ENCODE measurements around the gene CHST11. TPM values are rescaled to one million over a fixed set of nuclear protein-coding genes. Genes with fewer than 3 reads are reported as not detected.

Gene CHST11
- total and polyA plus RNA-seq, 9 of the 15 experiments (the other 6 are each of a cell fraction or from before 2014, with no cell fraction given) = 2.3 to 38.7 (median 15.0) TPM

GRCh38 chr12:104457746-104458693 lies 1.3 kb downstream of the CHST11 start:
- peak; percentile 44 for ATAC-seq
- CTCF ChIA-PET (ENCODE audit: low intra/inter-chr PET ratio) = interaction anchor here (0.6 kb wide), 1 partner anchor 140 kb away, joined by 3 read pairs; no protein-coding TSS in a partner anchor
- peak overlapping the region; percentile 98 for H3K4me2 ChIP-seq (ENCODE audit: insufficient read depth, low read length)
- POLR2A ChIA-PET = interaction anchor here (0.6 to 4.2 kb wide), 9 partner anchors 10 to 192 kb away, joined by 3 to 19 read pairs (median 4); no protein-coding TSS in a partner anchor
- FAIRE-seq = no peak
- H3K9ac ChIP-seq (ENCODE audit: insufficient read depth in 1 of 2, low read depth in 2 of 2, low read length in 2 of 2) = peak overlapping the region; percentile 73 to 97
- intact Hi-C loops (cut with micrococcal nuclease) (loop anchor here (2.0 to 10.0 kb wide), 6 partner anchors 37 to 367 kb away; no protein-coding TSS in a partner anchor), in situ Hi-C loops (cut with MboI) (loop anchor here (5.0 kb wide), 1 partner anchor 76 kb away; no protein-coding TSS in a partner anchor)
- DNase-seq (ENCODE audit: extremely low read depth in 1 of 4, low spot score in 3 of 4) = peak; percentile 55 to 69 (median 64)
- H3K27ac ChIP-seq (ENCODE audit: extremely low read depth, low read depth, low read length) = peak overlapping the region; percentile 81
- H2AFZ ChIP-seq (ENCODE audit: low read depth, low read length) = peak overlapping the region; percentile 93
- H4K20me1 ChIP-seq (replicated peaks; ENCODE audit: control insufficient read depth, insufficient read depth, low read length) = no peaks in the 10 kb centered on the region
- H3K79me2 ChIP-seq (ENCODE audit: control insufficient read depth, insufficient read depth, low read length) = peaks cover 62% of the 10 kb centered on the region
- WGBS (ENCODE audit: insufficient coverage, low coverage, missing lambda C conversion rate) = under 1% methylated on average over 56 of the region's 71 CpGs
- no peaks in the 10 kb centered on the region for H3K27me3 ChIP-seq (ENCODE audit: control insufficient read depth in 2 of 2, insufficient read depth in 2 of 2, low read length in 2 of 2)
- peak overlapping the region; percentile 97 for H3K4me3 ChIP-seq
- peaks cover 37% of the 10 kb centered on the region in 2 experiments for H3K4me1 ChIP-seq (replicated peaks in 1 of 2; ENCODE audit: control insufficient read depth in 2 of 2, insufficient read depth in 2 of 2, low read length in 2 of 2)
- no peaks in the 10 kb centered on the region for H3K9me1 ChIP-seq (ENCODE audit: control insufficient read depth, insufficient read depth, low read length)
- H3K36me3 ChIP-seq (ENCODE audit: control insufficient read depth, insufficient read depth, low read length) = peaks cover 10% of the 10 kb centered on the region; the same call in 1 of the 3 replicates
- H3K9me3 ChIP-seq (replicated peaks; ENCODE audit: control insufficient read depth, insufficient read depth, low read depth, low read length) = no peaks in the 10 kb centered on the region
- BruUV-seq (replicated peaks) = no TSS peak
- TF ChIP-seq TBP (optimal IDR thresholded peaks at IDR 0.05; ENCODE audit: low read depth, low read length) (peak; percentile 9), CCNT2 (IDR thresholded peaks at IDR 0.05; ENCODE audit: borderline replicate concordance, extremely low read depth, insufficient read length, low read depth, low read length) (peak; percentile 80), ZNF384 (IDR thresholded peaks at IDR 0.05; ENCODE audit: low read depth, low read length) (peak; percentile 49; the same call in 1 of the 2 replicates), MAZ (CRISPR knock-in tag; conservative IDR thresholded peaks at IDR 0.05 in 1 of 2, IDR thresholded peaks at IDR 0.05 in 1 of 2) (peak in 1 of 2 experiments; percentile 59; a peak in 1 of 4 replicates), ZFX (CRISPR knock-in tag; IDR thresholded peaks at IDR 0.05) (peak; percentile 48), CEBPG (CRISPR knock-in tag; IDR thresholded peaks at IDR 0.05) (no peak), CEBPG (tag; conservative IDR thresholded peaks at IDR 0.05 in 1 of 2, IDR thresholded peaks at IDR 0.05 in 1 of 2) (no peak), L3MBTL2 (IDR thresholded peaks at IDR 0.05) (peak; percentile 46), CREB1 (IDR thresholded peaks at IDR 0.05) (no peak), CREB1 (CRISPR knock-in tag; IDR thresholded peaks at IDR 0.05) (peak; percentile 7; the same call in 1 of the 2 replicates), POLR2A (conservative IDR thresholded peaks at IDR 0.05) (0 out of 2 replicates have a peak, but pooled peaks have one; percentile 43), ZBTB1 (CRISPR knock-in tag; IDR thresholded peaks at IDR 0.05; ENCODE audit: borderline replicate concordance, low read depth) (peak; percentile 58; the same call in 1 of the 2 replicates), SMARCE1 (IDR thresholded peaks at IDR 0.05) (0 out of 2 replicates have a peak, but pooled peaks have one; percentile 34)
- TF ChIP-seq, protein P1, sequence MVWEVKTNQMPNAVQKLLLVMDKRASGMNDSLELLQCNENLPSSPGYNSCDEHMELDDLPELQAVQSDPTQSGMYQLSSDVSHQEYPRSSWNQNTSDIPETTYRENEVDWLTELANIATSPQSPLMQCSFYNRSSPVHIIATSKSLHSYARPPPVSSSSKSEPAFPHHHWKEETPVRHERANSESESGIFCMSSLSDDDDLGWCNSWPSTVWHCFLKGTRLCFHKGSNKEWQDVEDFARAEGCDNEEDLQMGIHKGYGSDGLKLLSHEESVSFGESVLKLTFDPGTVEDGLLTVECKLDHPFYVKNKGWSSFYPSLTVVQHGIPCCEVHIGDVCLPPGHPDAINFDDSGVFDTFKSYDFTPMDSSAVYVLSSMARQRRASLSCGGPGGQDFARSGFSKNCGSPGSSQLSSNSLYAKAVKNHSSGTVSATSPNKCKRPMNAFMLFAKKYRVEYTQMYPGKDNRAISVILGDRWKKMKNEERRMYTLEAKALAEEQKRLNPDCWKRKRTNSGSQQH (CRISPR knock-in tag; IDR thresholded peaks at IDR 0.05) = 0 out of 2 replicates have a peak, but pooled peaks have one; percentile 14
- TF ChIP-seq, protein P2, sequence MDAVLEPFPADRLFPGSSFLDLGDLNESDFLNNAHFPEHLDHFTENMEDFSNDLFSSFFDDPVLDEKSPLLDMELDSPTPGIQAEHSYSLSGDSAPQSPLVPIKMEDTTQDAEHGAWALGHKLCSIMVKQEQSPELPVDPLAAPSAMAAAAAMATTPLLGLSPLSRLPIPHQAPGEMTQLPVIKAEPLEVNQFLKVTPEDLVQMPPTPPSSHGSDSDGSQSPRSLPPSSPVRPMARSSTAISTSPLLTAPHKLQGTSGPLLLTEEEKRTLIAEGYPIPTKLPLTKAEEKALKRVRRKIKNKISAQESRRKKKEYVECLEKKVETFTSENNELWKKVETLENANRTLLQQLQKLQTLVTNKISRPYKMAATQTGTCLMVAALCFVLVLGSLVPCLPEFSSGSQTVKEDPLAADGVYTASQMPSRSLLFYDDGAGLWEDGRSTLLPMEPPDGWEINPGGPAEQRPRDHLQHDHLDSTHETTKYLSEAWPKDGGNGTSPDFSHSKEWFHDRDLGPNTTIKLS (IDR thresholded peaks at IDR 0.05; ENCODE audit: borderline replicate concordance, low read depth) = 0 out of 2 replicates have a peak, but pooled peaks have one; percentile 29
